ENCODE measurements around the gene CDCA4. TPM values are rescaled to one million over a fixed set of nuclear protein-coding genes. Genes with fewer than 3 reads are reported as not detected.
A peak's percentile ranks its signal among the peaks of the same experiment; 100 is the strongest.
"Not testable (repeated sequence)": the region's sequence is repeated elsewhere in the genome, so short reads cannot be mapped to it uniquely, and the experiment has no call there.

Gene CDCA4
- total RNA-seq, 1 experiment from 2014 or later = 111 TPM

- no peak overlapping the region for H3K4me3 ChIP-seq (ENCODE audit: insufficient read depth, low read depth, low read length)
- peaks cover 5% of the 10 kb centered on the region for H3K27me3 ChIP-seq (ENCODE audit: control insufficient read depth, insufficient read depth, low read length)
- H3K36me3 ChIP-seq (replicated peaks; ENCODE audit: control insufficient read depth, insufficient read depth, low read length) = no peaks in the 10 kb centered on the region
- no peak for DNase-seq
Observed at GRCh38 chr14:105030836-105031396, 10.0 kb upstream of the CDCA4 start.

GRCh38 chr14:105030194-105030593 is 9.3 kb upstream of the CDCA4 start:
- peaks cover 5% of the 10 kb centered on the region for H3K27me3 ChIP-seq (ENCODE audit: control insufficient read depth, insufficient read depth, low read length)
- H3K36me3 ChIP-seq (replicated peaks; ENCODE audit: control insufficient read depth, insufficient read depth, low read length) = no peaks in the 10 kb centered on the region
- no peak for DNase-seq
- no peak overlapping the region for H3K4me3 ChIP-seq (ENCODE audit: insufficient read depth, low read depth, low read length)

GRCh38 chr14:105029402-105029801 is 8.5 kb upstream of the CDCA4 start:
- Histone ChIP-seq H3K36me3 (replicated peaks; ENCODE audit: control insufficient read depth, insufficient read depth, low read length) (no peaks in the 10 kb centered on the region), H3K4me3 (ENCODE audit: insufficient read depth, low read depth, low read length) (no peak overlapping the region), H3K27me3 (ENCODE audit: control insufficient read depth, insufficient read depth, low read length) (peaks cover 5% of the 10 kb centered on the region)
- DNase-seq = no peak

GRCh38 chr14:105028251-105028927 is 7.5 kb upstream of the CDCA4 start:
- no peak for DNase-seq
- Histone ChIP-seq H3K36me3 (replicated peaks; ENCODE audit: control insufficient read depth, insufficient read depth, low read length) (no peaks in the 10 kb centered on the region), H3K27me3 (ENCODE audit: control insufficient read depth, insufficient read depth, low read length) (peaks cover 2% of the 10 kb centered on the region; the same call in 1 of the 2 replicates), H3K4me3 (ENCODE audit: insufficient read depth, low read depth, low read length) (no peak overlapping the region)

GRCh38 chr14:105027718-105028117 is 6.8 kb upstream of the CDCA4 start:
- not testable (repeated sequence) for H3K36me3 ChIP-seq (replicated peaks; ENCODE audit: control insufficient read depth, insufficient read depth, low read length); H3K4me3 ChIP-seq (ENCODE audit: insufficient read depth, low read depth, low read length); DNase-seq; H3K27me3 ChIP-seq (ENCODE audit: control insufficient read depth, insufficient read depth, low read length)

GRCh38 chr14:105026802-105027563 is 6.1 kb upstream of the CDCA4 start:
- H3K36me3 ChIP-seq (replicated peaks; ENCODE audit: control insufficient read depth, insufficient read depth, low read length) = no peaks in the 10 kb centered on the region
- DNase-seq = no peak
- no peaks in the 10 kb centered on the region for H3K27me3 ChIP-seq (ENCODE audit: control insufficient read depth, insufficient read depth, low read length)
- no peak overlapping the region for H3K4me3 ChIP-seq (ENCODE audit: insufficient read depth, low read depth, low read length)

- no peak overlapping the region for H3K4me3 ChIP-seq (ENCODE audit: insufficient read depth, low read depth, low read length)
- H3K36me3 ChIP-seq (replicated peaks; ENCODE audit: control insufficient read depth, insufficient read depth, low read length) = no peaks in the 10 kb centered on the region
- H3K27me3 ChIP-seq (ENCODE audit: control insufficient read depth, insufficient read depth, low read length) = no peaks in the 10 kb centered on the region
- DNase-seq = no peak
Observed at GRCh38 chr14:105026033-105026785, 5.3 kb upstream of the CDCA4 start.

- Histone ChIP-seq H3K4me3 (ENCODE audit: insufficient read depth, low read depth, low read length) (no peak overlapping the region), H3K27me3 (ENCODE audit: control insufficient read depth, insufficient read depth, low read length) (no peaks in the 10 kb centered on the region), H3K36me3 (replicated peaks; ENCODE audit: control insufficient read depth, insufficient read depth, low read length) (no peaks in the 10 kb centered on the region)
- DNase-seq = no peak
Observed at GRCh38 chr14:105025429-105025828, 4.5 kb upstream of the CDCA4 start.

- Histone ChIP-seq H3K36me3 (replicated peaks; ENCODE audit: control insufficient read depth, insufficient read depth, low read length) (peaks cover 3% of the 10 kb centered on the region), H3K4me3 (ENCODE audit: insufficient read depth, low read depth, low read length) (no peak overlapping the region), H3K27me3 (ENCODE audit: control insufficient read depth, insufficient read depth, low read length) (no peaks in the 10 kb centered on the region)
- peak; percentile 23 for DNase-seq
Observed at GRCh38 chr14:105023791-105024480, 3.1 kb upstream of the CDCA4 start.

- Histone ChIP-seq H3K36me3 (replicated peaks; ENCODE audit: control insufficient read depth, insufficient read depth, low read length) (peaks cover 3% of the 10 kb centered on the region), H3K4me3 (ENCODE audit: insufficient read depth, low read depth, low read length) (no peak overlapping the region), H3K27me3 (ENCODE audit: control insufficient read depth, insufficient read depth, low read length) (no peaks in the 10 kb centered on the region)
- DNase-seq = no peak
Observed at GRCh38 chr14:105023144-105023543, 2.3 kb upstream of the CDCA4 start.

GRCh38 chr14:105022276-105022670 is 1.4 kb upstream of the CDCA4 start:
- Histone ChIP-seq H3K4me3 (ENCODE audit: insufficient read depth, low read depth, low read length) (peak overlapping the region; percentile 74; the same call in 1 of the 2 replicates), H3K36me3 (replicated peaks; ENCODE audit: control insufficient read depth, insufficient read depth, low read length) (peaks cover 3% of the 10 kb centered on the region), H3K27me3 (ENCODE audit: control insufficient read depth, insufficient read depth, low read length) (no peaks in the 10 kb centered on the region)
- no peak for DNase-seq

- H3K36me3 ChIP-seq (replicated peaks; ENCODE audit: control insufficient read depth, insufficient read depth, low read length) = peaks cover 3% of the 10 kb centered on the region
- H3K4me3 ChIP-seq (ENCODE audit: insufficient read depth, low read depth, low read length) = peak overlapping the region; percentile 74
- peak; percentile 85 for DNase-seq
- H3K27me3 ChIP-seq (ENCODE audit: control insufficient read depth, insufficient read depth, low read length) = no peaks in the 10 kb centered on the region
Observed at GRCh38 chr14:105021656-105022275, 883 bp upstream of the CDCA4 start.

GRCh38 chr14:105019861-105020814 is 745 bp downstream of the CDCA4 start:
- H3K36me3 ChIP-seq (replicated peaks; ENCODE audit: control insufficient read depth, insufficient read depth, low read length) = peaks cover 3% of the 10 kb centered on the region
- no peaks in the 10 kb centered on the region for H3K27me3 ChIP-seq (ENCODE audit: control insufficient read depth, insufficient read depth, low read length)
- peak; percentile 78 for DNase-seq
- peak overlapping the region; percentile 87 for H3K4me3 ChIP-seq (ENCODE audit: insufficient read depth, low read depth, low read length)
